Astrocyte (in vitro differentiated cells and primary cell): ENCODE data around the gene ATOSB. TPM values are rescaled to one million over a fixed set of nuclear protein-coding genes. Genes with fewer than 3 reads are reported as not detected.

ENCODE experiments used
- DNase-seq: peaks from one replicate; pipeline ENCODE4 v3.0.0-alpha.2; 2010; ENCODE audit warnings: low read depth
- FAIRE-seq: peaks from 2 replicates; lab custom pipeline; 2011; peaks lifted over from hg19 to GRCh38; lab: Jason Lieb, UNC
- H2AFZ ChIP-seq: 2 replicates; pipeline ENCODE4 v1.6.0; 2012; ENCODE audit warnings: low read depth, low read length, inconsistent platforms
- H3K27ac ChIP-seq: 2 replicates; pipeline ENCODE4 v1.5.1; 2011; ENCODE audit warnings: low read depth, low read length, inconsistent platforms
- H3K27me3 ChIP-seq: 2 replicates; pipeline ENCODE4 v1.6.0; 2011; ENCODE audit warnings: low read length, inconsistent platforms; ENCODE audit not compliant: insufficient read depth
- H3K36me3 ChIP-seq: 2 replicates; pipeline ENCODE4 v1.5.1; 2011; ENCODE audit warnings: low read length, inconsistent platforms; ENCODE audit not compliant: insufficient read depth
- H3K4me1 ChIP-seq: 2 replicates; pipeline ENCODE4 v1.5.1; 2011; ENCODE audit warnings: low read length, inconsistent platforms; ENCODE audit not compliant: insufficient read depth
- H3K4me2 ChIP-seq: 2 replicates; pipeline ENCODE4 v1.6.0; 2012; ENCODE audit warnings: low read length, inconsistent platforms
- H3K4me3 ChIP-seq: 2 replicates; pipeline ENCODE4 v1.5.1; 2011; ENCODE audit warnings: low read depth, mild to moderate bottlenecking, low read length, inconsistent platforms; ENCODE audit not compliant: insufficient read depth
- H3K79me2 ChIP-seq: 2 replicates; pipeline ENCODE4 v1.6.0; 2012; ENCODE audit warnings: mild to moderate bottlenecking, low read length, inconsistent platforms; ENCODE audit not compliant: insufficient read depth
- H3K9ac ChIP-seq: 2 replicates; pipeline ENCODE4 v1.6.0; 2012; ENCODE audit warnings: mild to moderate bottlenecking, low read length, inconsistent platforms
- H3K9me3 ChIP-seq: 2 replicates; pipeline ENCODE4 v1.5.1; 2012; ENCODE audit warnings: low read depth, mild to moderate bottlenecking, low read length, inconsistent platforms; ENCODE audit not compliant: insufficient read depth
- H4K20me1 ChIP-seq: 2 replicates; pipeline ENCODE4 v1.6.0; 2012; ENCODE audit warnings: low read length, inconsistent platforms; ENCODE audit not compliant: insufficient read depth
- H3K27ac Mint-ChIP-seq: one replicate; pipeline ENCODE4 v1.8.0; 2021; ENCODE audit warnings: mild to moderate bottlenecking, mixed read lengths; ENCODE audit not compliant: unreplicated experiment
- H3K27me3 Mint-ChIP-seq: one replicate; pipeline ENCODE4 v1.8.0; 2021; ENCODE audit warnings: low read depth, mixed read lengths; ENCODE audit not compliant: unreplicated experiment
- H3K36me3 Mint-ChIP-seq: one replicate; pipeline ENCODE4 v1.8.0; 2021; ENCODE audit warnings: low read depth, mixed read lengths; ENCODE audit not compliant: unreplicated experiment
- H3K4me1 Mint-ChIP-seq: one replicate; pipeline ENCODE4 v1.8.0; 2021; ENCODE audit warnings: low read depth, mixed read lengths; ENCODE audit not compliant: unreplicated experiment
- H3K4me3 Mint-ChIP-seq: one replicate; pipeline ENCODE4 v1.8.0; 2021; ENCODE audit warnings: mild to moderate bottlenecking, moderate library complexity, mixed read lengths; ENCODE audit not compliant: unreplicated experiment
- H3K9me3 Mint-ChIP-seq: one replicate; pipeline ENCODE4 v1.8.0; 2021; ENCODE audit warnings: mild to moderate bottlenecking, mixed read lengths; ENCODE audit not compliant: unreplicated experiment
- EZH2 ChIP-seq: IDR thresholded peaks from 2 replicates; pipeline ENCODE4 v1.6.1; 2012; ENCODE audit warnings: mild to moderate bottlenecking, low read length, inconsistent platforms; ENCODE audit not compliant: insufficient read depth
- total RNA-seq: library from RNA; stranded (reverse); gene quantifications from 2 replicates; pipeline ENCODE4 v1.2.1, GENCODE V29; 2021
- TF ChIP-seq, protein P1 (sequence below): IDR thresholded peaks from 2 replicates; pipeline ENCODE4 v1.5.1; 2011; ENCODE audit warnings: low read depth, mild to moderate bottlenecking, inconsistent platforms, low read length, moderate library complexity; ENCODE audit not compliant: insufficient read depth

ATOSB gene
- total RNA-seq, 1 donor from 2014 or later: 68.9 TPM

DNA sequence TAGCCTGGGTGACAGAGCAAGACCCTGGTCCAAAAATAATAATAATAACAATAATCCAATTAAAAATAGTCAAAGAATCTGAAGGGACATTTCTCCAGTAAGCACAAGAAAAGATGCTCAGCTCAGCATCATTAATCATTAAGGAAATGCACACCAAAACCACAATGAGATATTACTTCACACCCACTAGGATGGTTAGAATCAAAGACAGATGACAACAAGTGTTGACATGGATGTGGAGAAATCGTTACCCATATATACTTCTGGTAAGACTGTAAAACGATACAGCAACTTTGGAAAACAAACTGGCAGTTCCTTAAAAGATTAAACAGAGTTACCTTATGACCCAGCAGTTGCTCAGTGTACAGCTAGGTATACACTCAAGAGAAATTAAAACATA is 30.6 kb downstream of the ATOSB start:
- H3K36me3 ChIP-seq: peaks cover 4% of the 10 kb centered on the region
- H3K4me1 ChIP-seq: no peaks in the 10 kb centered on the region
- no peak overlapping the region for H3K4me3 ChIP-seq
- Mint-ChIP-seq H3K27me3 (no peaks in the 10 kb centered on the region), H3K4me1 (no peaks in the 10 kb centered on the region), H3K4me3 (no peak overlapping the region), H3K36me3 (peaks cover 12% of the 10 kb centered on the region), H3K9me3 (no peaks in the 10 kb centered on the region), H3K27ac (no peak overlapping the region)
- DNase-seq (no peak), FAIRE-seq (no peak)
- H3K9me3 ChIP-seq: no peaks in the 10 kb centered on the region
- no peaks in the 10 kb centered on the region for H3K79me2 ChIP-seq
- no peak overlapping the region for H2AFZ ChIP-seq
- H3K27ac ChIP-seq: no peak overlapping the region
- H4K20me1 ChIP-seq: no peaks in the 10 kb centered on the region
- no peak for TF ChIP-seq EZH2
- TF ChIP-seq, protein P1, sequence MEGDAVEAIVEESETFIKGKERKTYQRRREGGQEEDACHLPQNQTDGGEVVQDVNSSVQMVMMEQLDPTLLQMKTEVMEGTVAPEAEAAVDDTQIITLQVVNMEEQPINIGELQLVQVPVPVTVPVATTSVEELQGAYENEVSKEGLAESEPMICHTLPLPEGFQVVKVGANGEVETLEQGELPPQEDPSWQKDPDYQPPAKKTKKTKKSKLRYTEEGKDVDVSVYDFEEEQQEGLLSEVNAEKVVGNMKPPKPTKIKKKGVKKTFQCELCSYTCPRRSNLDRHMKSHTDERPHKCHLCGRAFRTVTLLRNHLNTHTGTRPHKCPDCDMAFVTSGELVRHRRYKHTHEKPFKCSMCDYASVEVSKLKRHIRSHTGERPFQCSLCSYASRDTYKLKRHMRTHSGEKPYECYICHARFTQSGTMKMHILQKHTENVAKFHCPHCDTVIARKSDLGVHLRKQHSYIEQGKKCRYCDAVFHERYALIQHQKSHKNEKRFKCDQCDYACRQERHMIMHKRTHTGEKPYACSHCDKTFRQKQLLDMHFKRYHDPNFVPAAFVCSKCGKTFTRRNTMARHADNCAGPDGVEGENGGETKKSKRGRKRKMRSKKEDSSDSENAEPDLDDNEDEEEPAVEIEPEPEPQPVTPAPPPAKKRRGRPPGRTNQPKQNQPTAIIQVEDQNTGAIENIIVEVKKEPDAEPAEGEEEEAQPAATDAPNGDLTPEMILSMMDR: no peak
- no peak overlapping the region for H3K9ac ChIP-seq
- no peak overlapping the region for H3K4me2 ChIP-seq
- no peaks in the 10 kb centered on the region for H3K27me3 ChIP-seq

DNA sequence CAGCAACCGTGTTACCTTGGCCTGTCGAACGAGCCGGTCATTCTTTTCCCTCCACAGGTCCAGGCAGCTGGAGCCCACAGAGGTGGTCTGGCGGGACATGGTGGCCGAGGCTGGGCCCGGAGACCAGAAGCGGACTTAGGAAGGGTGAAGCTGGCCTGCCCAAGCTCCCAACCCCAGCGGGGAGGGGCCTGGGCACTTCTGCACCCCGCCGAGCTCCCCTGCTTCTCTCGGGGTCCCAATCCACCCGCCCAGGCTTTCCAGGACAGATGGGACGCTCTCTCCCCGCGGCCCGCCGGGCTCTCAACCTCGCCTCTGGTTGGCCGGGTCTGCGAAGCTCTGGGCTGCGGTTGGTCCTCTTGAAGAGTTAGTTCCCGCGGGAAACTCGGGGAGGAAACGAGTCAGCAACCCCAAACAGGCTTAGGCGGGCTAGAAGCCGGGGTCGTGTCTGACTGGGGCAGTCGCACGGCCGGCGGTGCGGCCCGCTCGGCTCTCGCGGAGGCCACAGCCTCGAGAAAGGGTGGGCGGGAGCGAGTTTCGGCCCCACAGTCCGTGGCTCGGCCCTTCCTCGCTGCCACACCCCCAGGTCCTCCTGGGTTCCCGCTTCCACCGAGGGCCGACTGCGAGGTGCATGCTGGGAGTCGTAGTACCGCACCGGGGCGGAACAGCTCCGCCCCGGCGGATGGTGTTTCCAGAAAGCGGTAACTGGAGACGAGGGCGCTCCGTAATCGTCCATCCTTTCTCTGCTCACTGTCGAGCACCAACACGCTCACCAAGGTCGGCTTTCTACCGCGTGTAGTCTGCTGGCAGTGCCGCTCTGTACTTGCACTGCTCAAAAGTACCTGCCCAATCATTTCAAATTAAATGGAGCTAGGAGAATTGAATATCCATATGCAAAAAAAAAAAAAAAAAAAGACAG is 36.0 kb downstream of the ATOSB start, which contains the start of gene FANCG:
Gene FANCG (minus strand): TSS at position 517 of the 916 bp plus-strand sequence. CDS start 418 bp downstream, at position 99.
- Mint-ChIP-seq H3K27ac (peak within 1 kb of the TSS; percentile 60), H3K36me3 (peaks cover 4% of the 10 kb centered on the region), H3K9me3 (no peaks in the 10 kb centered on the region), H3K27me3 (no peaks in the 10 kb centered on the region), H3K4me3 (peak within 1 kb of the TSS; percentile 87), H3K4me1 (peaks cover 5% of the 10 kb centered on the region)
- H3K4me2 ChIP-seq: peak within 1 kb of the TSS; percentile 98
- H3K9ac ChIP-seq: peak within 1 kb of the TSS; percentile 85
- H3K4me1 ChIP-seq: peaks cover 15% of the 10 kb centered on the region
- H3K27me3 ChIP-seq: no peaks in the 10 kb centered on the region
- FAIRE-seq (no peak), DNase-seq (peak; percentile 85)
- TF ChIP-seq EZH2: no peak
- TF ChIP-seq, protein P1: no peak
- peaks cover 31% of the 10 kb centered on the region for H3K79me2 ChIP-seq
- peak within 1 kb of the TSS; percentile 80 for H3K4me3 ChIP-seq
- no peaks in the 10 kb centered on the region for H3K36me3 ChIP-seq
- H4K20me1 ChIP-seq: peaks cover 8% of the 10 kb centered on the region
- no peaks in the 10 kb centered on the region for H3K9me3 ChIP-seq
- H3K27ac ChIP-seq: peak within 1 kb of the TSS; percentile 80
- H2AFZ ChIP-seq: peak within 1 kb of the TSS; percentile 91
